Fibroblast of villous mesenchyme (primary cell): ENCODE results near the gene WNK2. TPM values are rescaled to one million over a fixed set of nuclear protein-coding genes. Genes with fewer than 3 reads are reported as not detected.
"Not testable (repeated sequence)": the region's sequence is repeated elsewhere in the genome, so short reads cannot be mapped to it uniquely, and the experiment has no call there.

Source experiments
- DNase-seq: peaks from one replicate; pipeline ENCODE4 v3.0.0-alpha.2; 2010; ENCODE audit warnings: low read depth
- H3K4me3 ChIP-seq: 2 replicates; pipeline ENCODE4 v1.5.1; 2011; ENCODE audit warnings: low read depth, mild to moderate bottlenecking, low read length
- total RNA-seq: library from RNA; depleted of rRNA; stranded (reverse); fragments of >200 nt; gene quantifications from 2 replicates; pipeline ENCODE4 v1.2.3, GENCODE V29; 2012
- TF ChIP-seq, protein P1 (sequence below): IDR thresholded peaks from 2 replicates; pipeline ENCODE4 v1.5.1; 2012; ENCODE audit warnings: low read depth, mild to moderate bottlenecking, low read length; ENCODE audit not compliant: insufficient read depth

The WNK2 gene
- total RNA-seq, 1 donor = not detected

DNA sequence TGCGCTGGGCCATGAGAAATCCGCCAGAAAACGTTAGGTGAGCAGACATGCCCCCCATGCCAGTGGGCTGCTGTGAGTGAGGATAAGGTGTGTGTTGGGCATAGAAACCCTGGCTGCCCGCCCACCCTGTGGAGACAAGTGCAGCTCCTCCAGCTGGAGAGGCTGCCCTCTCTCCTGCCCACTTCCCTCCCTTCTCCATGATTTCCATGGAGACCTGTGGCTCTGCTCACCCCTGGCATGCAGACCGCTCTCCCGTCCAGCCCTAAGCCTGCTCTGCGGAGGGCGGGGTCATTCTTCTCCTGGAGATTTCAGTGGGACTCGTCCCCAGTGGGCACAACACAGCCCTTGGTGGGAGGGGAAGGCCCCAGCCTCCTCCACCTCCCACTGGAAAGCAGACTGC lies 134.5 kb downstream of the WNK2 start:
- TF ChIP-seq, protein P1, sequence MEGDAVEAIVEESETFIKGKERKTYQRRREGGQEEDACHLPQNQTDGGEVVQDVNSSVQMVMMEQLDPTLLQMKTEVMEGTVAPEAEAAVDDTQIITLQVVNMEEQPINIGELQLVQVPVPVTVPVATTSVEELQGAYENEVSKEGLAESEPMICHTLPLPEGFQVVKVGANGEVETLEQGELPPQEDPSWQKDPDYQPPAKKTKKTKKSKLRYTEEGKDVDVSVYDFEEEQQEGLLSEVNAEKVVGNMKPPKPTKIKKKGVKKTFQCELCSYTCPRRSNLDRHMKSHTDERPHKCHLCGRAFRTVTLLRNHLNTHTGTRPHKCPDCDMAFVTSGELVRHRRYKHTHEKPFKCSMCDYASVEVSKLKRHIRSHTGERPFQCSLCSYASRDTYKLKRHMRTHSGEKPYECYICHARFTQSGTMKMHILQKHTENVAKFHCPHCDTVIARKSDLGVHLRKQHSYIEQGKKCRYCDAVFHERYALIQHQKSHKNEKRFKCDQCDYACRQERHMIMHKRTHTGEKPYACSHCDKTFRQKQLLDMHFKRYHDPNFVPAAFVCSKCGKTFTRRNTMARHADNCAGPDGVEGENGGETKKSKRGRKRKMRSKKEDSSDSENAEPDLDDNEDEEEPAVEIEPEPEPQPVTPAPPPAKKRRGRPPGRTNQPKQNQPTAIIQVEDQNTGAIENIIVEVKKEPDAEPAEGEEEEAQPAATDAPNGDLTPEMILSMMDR = no peak
- no peak for DNase-seq
- H3K4me3 ChIP-seq = no peak overlapping the region

DNA sequence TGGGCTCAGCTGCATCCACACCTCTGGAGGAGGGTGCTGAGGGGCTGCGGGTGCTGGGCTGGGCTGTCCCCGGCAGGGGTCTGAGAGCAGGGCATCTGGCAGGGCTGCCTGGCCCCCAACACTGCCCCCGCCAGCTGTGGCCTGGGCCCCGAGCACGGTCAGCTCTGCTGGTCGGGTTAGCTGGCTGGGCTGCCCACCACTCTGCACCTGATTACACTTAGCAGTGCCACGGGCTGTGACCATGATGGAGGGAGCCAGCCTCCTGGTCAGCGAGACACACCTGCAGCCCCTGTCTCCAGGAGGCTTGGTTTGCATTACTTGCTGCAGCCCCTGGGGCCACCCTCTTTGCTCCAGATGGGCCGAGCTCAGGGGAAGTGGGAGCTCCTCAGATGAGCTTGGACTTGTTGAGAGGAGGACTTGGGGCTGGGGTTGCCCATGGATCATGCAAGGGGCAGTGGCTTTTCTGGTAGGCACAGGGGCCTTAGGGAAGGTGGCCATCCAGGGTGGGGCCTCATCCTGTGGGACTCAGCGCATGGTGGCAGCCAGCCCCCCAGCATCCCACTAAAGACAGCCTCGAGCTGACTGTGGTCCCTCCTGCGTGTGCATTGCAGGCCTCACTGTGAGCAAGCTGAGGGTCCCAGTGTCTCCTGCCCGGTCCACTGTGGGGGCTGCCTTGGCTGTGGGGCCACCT lies 135.5 kb downstream of the WNK2 start:
- H3K4me3 ChIP-seq = no peak overlapping the region
- no peak for DNase-seq
- TF ChIP-seq, protein P1 = no peak

DNA sequence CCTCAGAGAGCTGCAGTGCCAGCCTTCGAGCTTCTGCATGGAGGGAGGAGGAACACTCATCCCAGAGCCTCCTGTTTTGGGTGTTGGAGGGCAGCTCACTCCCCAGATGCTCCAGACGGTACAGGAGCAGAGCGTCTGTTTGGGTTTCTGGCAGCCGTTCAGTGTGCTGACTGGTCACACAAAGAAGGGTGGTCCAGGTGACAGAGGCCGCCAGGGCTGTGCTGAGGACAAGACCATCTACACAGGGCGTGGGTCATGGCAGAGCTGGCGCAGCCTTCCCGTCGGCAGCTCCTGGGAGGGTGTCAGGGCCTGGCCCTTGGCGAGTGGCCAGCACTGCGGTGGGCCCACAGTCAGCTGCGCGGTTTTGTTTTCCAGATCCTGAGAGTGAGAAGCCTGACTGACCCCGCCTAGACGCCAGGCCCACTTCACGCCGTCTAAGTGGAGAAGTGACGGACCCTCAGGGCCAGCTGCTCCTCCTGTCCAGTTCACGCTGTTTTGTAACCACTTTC lies 136.1 kb downstream of the WNK2 start:
- TF ChIP-seq, protein P1 = no peak
- DNase-seq = no peak
- H3K4me3 ChIP-seq = no peak overlapping the region

DNA sequence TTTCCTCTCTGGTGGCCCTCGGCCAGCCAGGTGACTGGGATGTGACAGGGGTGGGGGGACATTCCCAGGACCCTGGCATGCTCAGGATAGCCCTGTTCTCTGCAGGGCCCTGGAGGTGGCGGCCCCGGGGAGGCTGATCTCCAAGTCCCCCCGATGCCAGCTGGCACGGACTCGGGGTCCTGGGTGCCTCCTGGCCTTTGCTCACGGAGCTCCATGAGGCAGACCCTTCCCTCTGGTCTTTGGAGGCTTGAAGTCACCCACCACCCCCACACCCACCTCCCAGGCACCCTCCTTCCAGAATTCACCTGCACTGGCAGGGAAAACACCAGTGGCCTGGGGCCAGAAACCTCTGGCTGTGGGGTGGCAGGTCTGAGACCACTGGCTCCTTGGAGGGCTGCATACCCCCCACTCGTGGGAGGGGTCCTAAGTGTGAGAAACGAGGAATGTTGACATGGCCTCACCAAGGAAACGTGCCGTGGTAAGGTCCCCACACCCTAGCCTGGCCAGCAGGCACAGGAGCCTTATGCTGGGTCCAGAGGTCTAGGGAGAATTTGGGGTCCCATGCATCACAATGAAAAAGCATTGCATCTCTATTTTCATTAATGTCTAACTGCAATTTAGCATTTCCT lies 136.8 kb downstream of the WNK2 start:
- TF ChIP-seq, protein P1 = no peak
- no peak overlapping the region for H3K4me3 ChIP-seq
- no peak for DNase-seq

DNA sequence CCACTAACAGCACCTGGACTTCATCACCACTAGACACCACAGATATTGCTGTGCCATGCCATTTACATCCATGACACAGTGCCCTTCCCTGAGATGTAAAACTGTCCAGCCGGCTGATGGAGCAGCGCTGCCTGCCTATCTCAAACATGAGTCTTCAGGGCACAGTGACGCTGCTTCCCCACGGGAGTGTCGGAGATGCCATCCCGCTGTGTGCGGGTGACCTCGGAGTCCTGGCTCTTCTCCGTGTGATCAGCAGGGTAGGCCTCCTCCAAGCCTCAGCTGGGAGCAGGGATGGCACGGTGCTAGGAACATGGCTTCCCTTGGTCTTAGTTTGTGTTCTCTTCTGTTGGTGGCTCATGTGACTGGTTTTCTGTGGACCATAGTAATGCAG lies 137.3 kb downstream of the WNK2 start:
- no peak for DNase-seq
- H3K4me3 ChIP-seq = no peak overlapping the region
- TF ChIP-seq, protein P1 = no peak

DNA sequence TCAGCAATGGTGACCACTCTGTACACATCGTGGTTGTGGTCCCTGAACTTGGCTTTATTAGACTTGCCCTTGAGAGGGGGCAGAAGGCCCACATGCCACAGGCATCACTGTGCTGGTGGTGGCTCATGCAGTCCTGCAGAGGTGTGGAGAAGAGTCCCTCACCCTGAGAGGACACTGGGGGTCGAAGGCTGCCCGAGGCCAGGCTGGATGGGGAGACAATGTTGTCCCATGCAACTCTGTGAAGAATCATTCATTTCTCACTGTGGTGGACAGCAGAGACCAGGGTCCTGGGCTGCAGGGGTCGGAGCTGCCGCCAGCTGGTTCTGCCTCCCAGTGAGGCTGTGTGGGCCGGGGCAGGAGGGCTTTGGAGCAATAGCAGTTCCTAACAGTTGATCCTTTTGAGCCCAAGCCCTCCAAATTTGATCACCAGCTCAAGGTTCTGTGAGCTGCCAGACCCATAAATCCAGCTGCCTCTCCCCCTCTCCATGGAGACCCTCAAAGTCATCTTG lies 139.6 kb downstream of the WNK2 start:
- DNase-seq, H3K4me3 ChIP-seq: not testable (repeated sequence)

DNA sequence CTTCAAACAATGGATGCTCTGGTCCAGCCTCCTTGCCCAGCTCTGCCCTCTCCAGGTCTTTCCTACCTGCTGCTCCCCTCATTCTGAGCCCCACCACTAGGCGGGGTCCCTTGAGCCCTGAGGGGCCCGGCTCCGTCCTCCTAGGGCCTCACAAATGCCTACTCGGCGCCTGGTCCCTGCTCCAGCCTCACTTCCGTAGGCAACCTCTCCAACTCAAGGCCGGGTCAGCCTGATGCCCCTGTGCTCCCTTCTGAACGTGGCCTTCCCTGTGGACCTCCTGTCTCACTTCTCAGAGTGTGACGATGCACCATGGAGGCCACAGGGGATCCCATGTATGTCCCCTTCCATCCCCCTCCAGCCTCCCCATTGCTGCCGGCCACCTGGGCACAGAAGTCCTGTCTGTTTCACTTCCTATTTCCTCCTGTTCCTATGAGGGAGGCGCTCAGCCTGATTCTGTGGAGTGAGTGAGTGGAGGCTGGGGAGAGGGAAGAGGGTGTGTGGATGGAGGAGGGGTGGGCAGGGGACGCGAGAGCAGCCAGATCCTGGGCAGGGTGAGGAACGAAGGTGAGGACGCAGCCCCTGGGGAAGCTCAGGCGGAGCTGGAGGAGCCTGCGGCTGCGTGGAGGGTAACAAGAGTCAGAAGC lies 140.4 kb downstream of the WNK2 start:
- no peak overlapping the region for H3K4me3 ChIP-seq
- no peak for DNase-seq
- TF ChIP-seq, protein P1 = no peak
